ENCODE data around the gene ASB6. TPM values are rescaled to one million over a fixed set of nuclear protein-coding genes. Genes with fewer than 3 reads are reported as not detected.

Gene ASB6
- total RNA-seq, 1 donor from 2014 or later, result 28.1 TPM

GRCh38 chr9:129627556-129628440 lies 14.2 kb downstream of the ASB6 start:
- intact Hi-C loops (cut with micrococcal nuclease), result loop anchor here (2.0 to 10.0 kb wide), 2 partner anchors 417 to 591 kb away; partner anchors contain the start of genes FNBP1 and MIGA2

DNA sequence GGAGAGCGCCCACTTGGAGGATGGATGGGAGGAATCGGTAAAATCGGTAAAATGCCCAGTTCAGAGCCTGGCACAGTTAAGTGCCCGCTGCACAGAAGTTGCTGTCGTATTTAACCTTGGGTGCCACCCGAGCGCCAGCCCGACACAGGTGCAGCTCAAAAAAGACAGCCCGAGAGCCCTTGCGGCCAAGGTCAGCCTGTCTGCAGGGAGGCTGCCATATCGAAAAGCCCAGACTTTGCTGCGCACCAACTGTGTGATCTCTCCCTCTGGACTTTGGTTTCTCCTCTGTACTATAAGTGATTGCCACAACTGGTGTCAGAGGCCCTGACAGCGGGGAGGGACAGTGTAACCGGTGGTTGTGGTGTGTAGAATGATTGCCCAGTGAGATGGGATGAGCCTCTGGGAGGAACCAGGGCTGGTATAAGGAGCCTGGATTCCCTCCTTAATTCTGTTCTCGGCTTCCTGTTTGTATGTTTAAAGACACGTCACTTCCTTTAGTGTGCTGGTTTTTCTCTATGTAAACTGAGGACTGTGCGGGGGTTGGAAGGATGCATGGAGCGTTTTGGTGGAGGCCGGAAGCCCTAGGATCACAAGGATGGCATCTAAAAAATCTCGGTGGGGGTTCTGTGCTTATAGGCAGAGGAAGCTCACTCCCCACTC lies 15.2 kb downstream of the ASB6 start:
- intact Hi-C loops (cut with micrococcal nuclease), result loop anchor here (1.0 to 10.0 kb wide), 8 partner anchors 16 to 590 kb away; partner anchors contain the start of genes ASB6, C9orf78, CRAT and DOLPP1

GRCh38 chr9:129626079-129626624 lies 15.8 kb downstream of the ASB6 start, which contains the start of gene NTMT1:
TSS of gene NTMT1 (plus strand) at chr9:129626163. CDS start at chr9:129632704, 6,541 bp downstream.
- intact Hi-C loops (cut with micrococcal nuclease), result loop anchor here (1.0 to 10.0 kb wide), 8 partner anchors 16 to 589 kb away; partner anchors contain the start of genes ASB6, C9orf78, CRAT and DOLPP1

GRCh38 chr9:129624947-129625346 lies 17.0 kb downstream of the ASB6 start:
- intact Hi-C loops (cut with micrococcal nuclease), result loop anchor here (1.0 to 10.0 kb wide), 6 partner anchors 14 to 494 kb away; partner anchors contain the start of gene FNBP1

DNA sequence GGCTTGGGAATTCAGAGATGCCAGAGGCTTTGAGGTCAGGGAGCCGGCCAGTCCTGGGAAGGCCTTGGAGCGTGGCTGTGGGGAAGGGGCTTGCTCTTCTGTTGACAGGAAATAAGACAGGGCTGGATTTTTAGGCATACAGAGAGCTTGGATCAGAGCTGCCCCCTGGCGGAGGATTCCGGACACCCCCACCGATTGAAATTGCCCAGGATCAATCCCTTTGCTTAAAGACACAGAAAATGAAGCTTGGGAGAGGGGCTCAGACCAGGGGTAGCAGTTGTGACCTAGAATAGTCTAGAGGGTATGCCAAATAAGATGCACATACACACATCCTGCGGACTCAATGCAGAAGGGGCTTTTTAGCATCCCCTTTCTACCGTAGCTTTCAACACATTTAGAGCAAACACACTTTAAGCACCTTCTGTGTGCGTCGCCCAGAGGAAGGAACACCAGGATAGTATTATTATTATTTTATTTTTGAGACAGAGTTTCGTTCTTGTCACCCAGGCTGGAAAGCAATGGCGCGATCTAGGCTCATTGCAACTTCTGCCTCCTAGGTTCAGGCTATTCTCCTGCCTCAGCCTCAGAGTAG lies 17.7 kb downstream of the ASB6 start:
- intact Hi-C loops (cut with micrococcal nuclease), result loop anchor here (1.0 to 10.0 kb wide), 5 partner anchors 13 to 493 kb away; partner anchors contain the start of gene FNBP1

- intact Hi-C loops (cut with micrococcal nuclease), result loop anchor here (10.0 kb wide), 1 partner anchor 421 kb away; the partner anchor contains the start of gene FNBP1
These were observed 18.6 kb downstream of the ASB6 start for GRCh38 chr9:129623331-129623730.

GRCh38 chr9:129620669-129621295 lies 21.2 kb downstream of the ASB6 start, which contains the start of gene C9orf50:
TSS of gene C9orf50 (minus strand) at chr9:129621101. CDS start at chr9:129620574, 527 bp downstream.
- intact Hi-C loops (cut with micrococcal nuclease), result loop anchor here (10.0 kb wide), 1 partner anchor 424 kb away; the partner anchor contains the start of gene FNBP1

DNA sequence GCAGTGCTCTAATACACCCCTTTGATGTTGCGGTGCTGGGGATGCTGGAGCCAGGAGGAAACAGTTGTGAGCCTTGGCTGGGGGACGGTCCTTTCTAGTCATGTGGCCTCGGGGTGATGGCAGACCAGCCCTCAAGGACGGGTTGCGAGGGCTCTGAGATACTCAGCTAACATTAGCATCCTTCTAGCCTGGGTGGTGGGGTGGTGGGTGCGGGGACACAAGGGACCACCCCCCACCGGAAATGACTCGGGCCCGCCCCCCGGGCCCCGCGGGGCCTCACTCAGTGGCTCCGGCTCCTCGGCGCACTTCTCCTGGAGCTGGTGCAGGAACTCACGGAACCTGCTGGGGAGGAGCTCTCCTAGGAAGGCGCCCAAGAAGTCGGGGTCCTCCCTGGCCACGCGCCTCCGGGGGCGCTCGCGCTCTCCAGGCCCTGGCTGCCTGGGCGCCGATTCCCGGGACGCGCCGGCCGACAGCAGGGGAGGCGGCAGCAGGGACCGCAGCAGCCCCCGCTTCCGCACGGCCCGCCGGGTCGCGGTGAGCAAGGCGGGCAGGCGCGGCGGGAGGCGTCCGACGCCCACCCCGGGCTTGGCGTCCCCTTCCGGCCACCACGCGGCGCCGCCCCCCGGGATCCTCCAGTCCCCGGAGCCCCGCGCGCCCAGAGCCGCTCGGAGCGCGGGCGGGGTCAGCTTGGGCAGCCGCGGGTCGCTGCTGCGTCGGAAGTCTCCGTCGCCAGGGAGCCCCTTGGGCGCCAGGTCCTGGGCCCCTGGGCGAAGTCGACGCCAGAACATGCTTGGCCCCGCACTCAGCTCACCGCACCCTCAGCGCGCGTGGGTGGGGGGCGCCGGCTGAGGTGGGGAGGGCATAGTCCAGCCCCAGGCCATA lies 21.9 kb downstream of the ASB6 start:
- intact Hi-C loops (cut with micrococcal nuclease), result loop anchor here (10.0 kb wide), 1 partner anchor 425 kb away; the partner anchor contains the start of gene FNBP1

DNA sequence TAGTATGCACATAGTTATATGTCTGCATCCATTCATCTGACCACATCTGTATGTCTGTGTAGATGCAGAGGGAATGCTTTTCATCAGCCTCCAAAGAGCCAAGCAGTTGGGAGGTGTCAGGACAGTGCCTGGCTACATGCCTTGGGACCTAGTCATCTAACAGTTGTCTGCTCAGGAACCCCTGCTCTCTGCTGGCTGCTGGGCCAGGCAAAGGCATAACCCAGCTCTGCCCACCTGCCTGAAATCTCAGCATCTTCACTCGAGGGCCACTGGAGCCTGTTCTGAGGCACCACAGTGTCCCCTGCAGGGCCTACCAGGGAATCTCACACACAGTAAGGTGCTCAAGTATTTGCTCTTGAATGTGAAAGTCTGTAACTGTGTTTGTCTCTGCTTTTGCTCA lies 24.8 kb downstream of the ASB6 start:
- intact Hi-C loops (cut with micrococcal nuclease), result no loop called here

GRCh38 chr9:129615407-129616285 lies 26.3 kb downstream of the ASB6 start:
- intact Hi-C loops (cut with micrococcal nuclease), result no loop called here

DNA sequence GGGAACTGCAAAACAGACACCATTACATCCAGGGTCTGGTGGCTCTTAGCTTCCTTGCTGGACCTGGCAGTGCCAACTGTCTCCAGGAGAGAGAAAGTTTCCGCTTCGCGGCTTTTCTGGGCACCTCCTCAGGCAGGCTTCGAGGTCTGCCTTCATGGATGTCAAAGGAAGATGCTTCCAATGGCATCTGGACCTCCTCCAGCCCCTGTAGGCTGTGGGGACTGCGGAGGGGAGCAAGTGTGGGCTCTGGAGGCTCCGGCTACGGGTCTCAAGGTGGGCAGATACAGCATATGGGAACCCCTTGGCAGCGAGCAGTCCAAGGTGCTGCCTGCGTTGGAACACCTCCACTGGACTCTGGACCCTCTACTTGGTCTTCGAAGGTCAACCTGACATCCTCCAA lies 27.0 kb downstream of the ASB6 start:
- intact Hi-C loops (cut with micrococcal nuclease), result loop anchor here (5.0 kb wide), 2 partner anchors 203 to 378 kb away; no protein-coding TSS in a partner anchor

GRCh38 chr9:129613520-129614175 lies 28.3 kb downstream of the ASB6 start:
- intact Hi-C loops (cut with micrococcal nuclease), result loop anchor here (5.0 kb wide), 2 partner anchors 201 to 376 kb away; no protein-coding TSS in a partner anchor

DNA sequence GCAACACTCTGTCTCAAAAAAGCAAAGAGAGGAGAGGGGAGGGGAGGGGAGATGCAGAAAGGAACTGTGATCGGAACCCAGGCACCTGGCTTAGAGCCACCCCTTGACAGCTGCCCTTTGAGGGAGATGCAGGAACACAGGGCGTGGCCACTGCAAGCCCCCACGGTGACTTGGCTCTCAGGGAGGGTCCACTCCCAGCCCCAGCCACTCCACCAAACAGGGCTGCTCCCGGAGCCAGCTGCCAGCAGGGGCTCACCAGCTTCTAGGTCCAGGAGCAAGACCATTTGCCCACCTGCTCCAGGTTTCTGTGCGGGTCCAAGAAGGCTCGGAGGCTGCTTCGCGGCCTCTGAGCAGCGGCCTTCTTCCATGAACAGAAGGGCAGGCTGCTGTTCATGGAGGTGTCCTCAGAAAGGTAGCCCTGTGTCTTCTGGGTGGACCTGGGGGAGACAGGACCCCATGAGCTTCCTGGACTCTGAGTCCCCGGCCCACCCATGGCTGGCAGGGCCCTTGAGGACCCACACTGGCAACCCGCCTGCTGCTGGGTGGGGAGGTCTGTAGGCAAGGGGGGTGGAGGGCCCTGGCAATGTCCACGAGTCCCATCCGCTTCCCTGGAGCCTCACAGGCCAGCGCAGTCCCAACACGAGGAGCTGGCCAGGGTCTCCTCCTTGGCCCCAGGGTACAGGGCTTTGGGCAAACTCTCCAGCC lies 29.0 kb downstream of the ASB6 start:
- intact Hi-C loops (cut with micrococcal nuclease), result loop anchor here (5.0 kb wide), 2 partner anchors 201 to 376 kb away; no protein-coding TSS in a partner anchor

- intact Hi-C loops (cut with micrococcal nuclease), result loop anchor here (5.0 kb wide), 2 partner anchors 200 to 375 kb away; no protein-coding TSS in a partner anchor
These were observed 29.8 kb downstream of the ASB6 start for GRCh38 chr9:129612123-129612522.

GRCh38 chr9:129611307-129611800 lies 30.6 kb downstream of the ASB6 start:
- intact Hi-C loops (cut with micrococcal nuclease), result loop anchor here (1.0 to 5.0 kb wide), 9 partner anchors 13 to 480 kb away; no protein-coding TSS in a partner anchor
